HG03095 (cell line): ENCODE data around the gene SURF4.

Source experiments
- ATAC-seq: cut with Tn5 transposase; IDR thresholded peaks from one replicate; pipeline ENCODE4 v1.9.1; 2021; ENCODE audit warnings: moderate library complexity; ENCODE audit not compliant: unreplicated experiment

Gene SURF4

GRCh38 chr9:133375116-133375723 lies 640 bp downstream of the SURF4 start:
- peak; percentile 10 for ATAC-seq

- ATAC-seq = no peak
Observed at GRCh38 chr9:133374612-133375115, 1.2 kb downstream of the SURF4 start.

- no peak for ATAC-seq
Observed at GRCh38 chr9:133372144-133372543, 3.7 kb downstream of the SURF4 start.

- ATAC-seq = no peak
Observed at GRCh38 chr9:133371261-133371711, 4.6 kb downstream of the SURF4 start.

- ATAC-seq = no peak
Observed at GRCh38 chr9:133370685-133371084, 5.2 kb downstream of the SURF4 start.

GRCh38 chr9:133369933-133370332 lies 5.9 kb downstream of the SURF4 start:
- ATAC-seq = no peak

GRCh38 chr9:133369422-133369821 lies 6.4 kb downstream of the SURF4 start:
- no peak for ATAC-seq

GRCh38 chr9:133368249-133368881 lies 7.5 kb downstream of the SURF4 start:
- ATAC-seq = no peak

GRCh38 chr9:133367778-133368177 lies 8.1 kb downstream of the SURF4 start:
- ATAC-seq = no peak

GRCh38 chr9:133367221-133367620 lies 8.6 kb downstream of the SURF4 start:
- no peak for ATAC-seq

GRCh38 chr9:133366435-133366834 lies 9.4 kb downstream of the SURF4 start:
- no peak for ATAC-seq

- no peak for ATAC-seq
Observed at GRCh38 chr9:133362359-133363044, 13.4 kb downstream of the SURF4 start.

GRCh38 chr9:133361507-133362092 lies 14.3 kb downstream of the SURF4 start:
- no peak for ATAC-seq

- no peak for ATAC-seq
Observed at GRCh38 chr9:133360400-133361393, 15.2 kb downstream of the SURF4 start.

- no peak for ATAC-seq
Observed at GRCh38 chr9:133359399-133360175, 16.3 kb downstream of the SURF4 start.

GRCh38 chr9:133357656-133358055 lies 18.2 kb downstream of the SURF4 start:
- ATAC-seq = no peak

GRCh38 chr9:133356391-133357091 lies 19.3 kb downstream of the SURF4 start, which contains the start of the genes SURF1 and SURF2:
SURF1 (minus strand) TSS chr9:133356487; CDS start chr9:133356453, 34 bp downstream.
SURF2 (plus strand) TSS chr9:133356550; CDS start chr9:133356593, 43 bp downstream.
- ATAC-seq = peak; percentile 49

GRCh38 chr9:133355881-133356357 lies 19.9 kb downstream of the SURF4 start:
- ATAC-seq = peak; percentile 7

GRCh38 chr9:133354766-133355165 lies 21.1 kb downstream of the SURF4 start:
- no peak for ATAC-seq
